Activated T-helper 1 cell treated with Interleukin-2 at 50 U/mL for 16 hours (primary cell): Measurements from ENCODE around the gene ATXN8OS.
"Not testable (repeated sequence)": the region's sequence is repeated elsewhere in the genome, so short reads cannot be mapped to it uniquely, and the experiment has no call there.

ENCODE experiments used
- DNase-seq: peaks from one replicate; pipeline ENCODE4 v3.0.0-alpha.2; 2020; ENCODE audit warnings: low read depth

ATXN8OS gene

GRCh38 chr13:70107498-70108281 is at the start of gene ATXN8OS:
Gene ATXN8OS (plus strand): TSS chr13:70107826.
- DNase-seq = no peak

- DNase-seq = no peak
Observed at GRCh38 chr13:70080012-70080411, 27.6 kb upstream of the ATXN8OS start.

GRCh38 chr13:70087247-70087646 is 20.4 kb upstream of the ATXN8OS start:
- DNase-seq = no peak

DNA sequence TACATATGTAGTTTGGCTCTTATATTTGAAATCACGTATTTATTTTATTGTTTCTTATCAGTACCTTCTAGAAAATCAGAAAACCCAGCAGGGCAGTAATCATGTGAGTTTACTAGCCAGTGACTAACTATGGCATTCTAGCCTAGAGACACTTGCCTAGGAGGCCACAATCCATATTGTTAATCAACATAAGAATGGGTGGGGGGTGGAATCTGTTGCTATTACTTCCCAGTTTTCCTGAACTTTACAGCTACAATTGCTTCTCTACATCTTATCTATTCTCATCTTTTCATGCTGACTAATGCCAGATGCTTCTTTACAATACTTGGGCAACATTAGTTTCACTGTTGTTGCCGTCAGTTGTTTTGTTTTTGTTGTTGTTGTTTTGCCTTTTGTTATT is 18.7 kb upstream of the ATXN8OS start:
- no peak for DNase-seq

DNA sequence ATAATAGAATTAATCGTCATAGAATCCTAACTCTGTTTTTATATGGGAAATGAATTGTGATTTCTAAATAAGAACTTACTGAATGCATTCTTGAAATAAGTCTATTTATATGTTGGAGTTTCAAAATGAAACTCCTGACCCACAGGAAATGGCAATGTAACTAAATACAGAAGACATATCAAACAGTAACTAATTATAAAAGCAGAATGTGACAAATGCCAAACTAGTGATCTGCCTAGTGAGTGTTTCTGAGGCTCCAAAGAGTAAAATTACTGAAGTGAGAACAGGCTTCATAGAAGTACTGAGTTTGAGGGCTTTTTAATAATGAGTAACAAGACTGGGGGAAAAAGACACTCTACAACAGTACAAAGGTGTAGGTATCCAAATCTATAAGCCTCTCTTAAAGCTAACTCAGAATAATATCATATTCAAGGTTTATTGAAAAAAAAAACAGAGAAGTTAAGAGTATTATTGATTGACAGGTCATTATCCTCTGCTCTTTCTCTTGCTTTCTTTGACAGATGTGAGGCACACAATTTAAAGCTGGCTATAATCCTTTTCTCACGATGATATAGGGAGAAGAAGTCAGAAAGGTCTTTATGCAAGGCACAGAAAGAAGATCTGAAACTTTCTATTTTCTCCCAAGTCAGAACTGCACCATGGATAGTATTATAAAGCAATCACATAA is 17.4 kb upstream of the ATXN8OS start:
- no peak for DNase-seq

GRCh38 chr13:70098669-70099068 is 9.0 kb upstream of the ATXN8OS start:
- no peak for DNase-seq

- DNase-seq = no peak
Observed at GRCh38 chr13:70104481-70104880, 3.1 kb upstream of the ATXN8OS start.

- DNase-seq = no peak
Observed at GRCh38 chr13:70107125-70107497, 515 bp upstream of the ATXN8OS start.

- no peak for DNase-seq
Observed at GRCh38 chr13:70108356-70109105, 905 bp downstream of the ATXN8OS start, which contains the start of gene KLHL1. Gene KLHL1 (minus strand): TSS chr13:70108452. CDS start chr13:70107699, 753 bp downstream.

- no peak for DNase-seq
Observed at GRCh38 chr13:70117338-70117905, 9.8 kb downstream of the ATXN8OS start.

- no peak for DNase-seq
Observed at GRCh38 chr13:70125693-70126092, 18.1 kb downstream of the ATXN8OS start.

DNA sequence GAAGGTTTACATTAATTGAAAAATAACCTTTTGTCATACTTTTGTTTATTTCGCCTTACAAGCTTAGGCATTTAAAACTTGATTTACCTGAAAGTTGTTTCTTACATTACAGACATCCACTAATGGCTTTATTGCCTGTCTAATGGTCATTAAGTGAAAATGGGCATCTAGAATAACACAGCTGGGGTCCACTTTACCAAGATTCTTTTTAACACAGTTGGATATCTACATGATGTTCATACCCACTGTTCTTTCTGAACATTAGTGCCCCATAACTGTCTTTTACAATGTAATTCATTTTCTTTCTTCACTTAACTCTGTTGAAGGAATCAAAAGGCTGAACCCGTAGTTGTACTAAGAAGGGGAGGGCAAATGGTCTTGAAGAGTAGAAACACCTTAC is 20.5 kb downstream of the ATXN8OS start:
- DNase-seq = no peak

DNA sequence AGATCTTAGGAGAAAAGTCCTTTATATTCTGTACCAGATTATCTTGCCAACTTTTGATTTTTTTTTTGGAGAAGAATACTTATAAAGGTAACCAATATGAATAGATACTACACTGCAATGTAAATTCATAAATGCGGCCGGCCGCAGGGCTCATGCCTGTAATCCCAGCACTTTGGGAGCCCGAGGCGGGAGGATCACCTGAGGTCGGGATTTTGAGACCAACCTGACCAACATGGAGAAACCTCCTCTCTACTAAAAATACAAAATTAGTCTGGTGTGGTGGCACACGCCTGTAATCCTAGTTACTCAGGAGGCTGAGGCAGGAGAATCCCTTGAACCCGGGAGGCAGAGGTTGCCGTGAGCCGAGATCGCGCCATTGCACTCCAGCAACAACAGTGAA is 35.0 kb downstream of the ATXN8OS start:
- not testable (repeated sequence) for DNase-seq

DNA sequence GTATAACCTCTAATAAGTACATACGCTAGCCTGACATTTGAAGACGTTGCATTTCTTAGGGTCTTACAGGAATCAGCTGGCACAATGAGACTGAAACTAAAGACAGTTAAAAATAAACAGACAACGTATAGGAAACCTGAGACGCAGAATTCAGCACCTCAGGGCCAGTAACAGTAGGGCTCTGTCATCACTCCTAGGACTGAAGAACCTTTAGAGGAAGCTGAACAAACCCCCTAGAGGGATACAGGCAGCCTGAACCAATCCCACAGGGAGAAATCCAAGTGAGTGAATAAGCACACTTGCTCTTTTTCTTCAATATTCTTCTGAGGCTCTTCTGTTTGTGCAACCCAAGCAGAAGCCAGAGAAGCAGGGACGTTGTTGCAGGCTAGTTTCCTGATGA is 54.5 kb downstream of the ATXN8OS start:
- DNase-seq = no peak

- DNase-seq = no peak
Observed at GRCh38 chr13:70170689-70171088, 63.1 kb downstream of the ATXN8OS start.

DNA sequence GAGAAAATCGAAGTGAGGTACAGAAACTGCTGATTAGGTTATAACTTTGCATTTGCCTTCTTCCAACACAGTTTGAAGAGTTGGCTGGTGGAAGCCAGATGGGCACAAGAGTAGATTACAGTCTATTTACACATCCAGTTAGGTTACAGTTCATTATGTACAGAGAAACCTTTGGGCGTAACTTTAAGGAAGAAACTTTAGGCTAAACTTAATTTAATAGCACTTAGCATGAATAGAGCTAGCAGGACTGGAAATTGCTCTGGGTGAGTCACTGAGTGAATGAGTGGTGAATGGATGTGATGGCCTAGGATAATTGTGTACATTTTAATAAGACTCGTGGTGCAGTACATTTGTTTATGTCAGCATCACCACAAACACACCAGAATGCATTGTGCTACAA is 63.5 kb downstream of the ATXN8OS start:
- no peak for DNase-seq

DNA sequence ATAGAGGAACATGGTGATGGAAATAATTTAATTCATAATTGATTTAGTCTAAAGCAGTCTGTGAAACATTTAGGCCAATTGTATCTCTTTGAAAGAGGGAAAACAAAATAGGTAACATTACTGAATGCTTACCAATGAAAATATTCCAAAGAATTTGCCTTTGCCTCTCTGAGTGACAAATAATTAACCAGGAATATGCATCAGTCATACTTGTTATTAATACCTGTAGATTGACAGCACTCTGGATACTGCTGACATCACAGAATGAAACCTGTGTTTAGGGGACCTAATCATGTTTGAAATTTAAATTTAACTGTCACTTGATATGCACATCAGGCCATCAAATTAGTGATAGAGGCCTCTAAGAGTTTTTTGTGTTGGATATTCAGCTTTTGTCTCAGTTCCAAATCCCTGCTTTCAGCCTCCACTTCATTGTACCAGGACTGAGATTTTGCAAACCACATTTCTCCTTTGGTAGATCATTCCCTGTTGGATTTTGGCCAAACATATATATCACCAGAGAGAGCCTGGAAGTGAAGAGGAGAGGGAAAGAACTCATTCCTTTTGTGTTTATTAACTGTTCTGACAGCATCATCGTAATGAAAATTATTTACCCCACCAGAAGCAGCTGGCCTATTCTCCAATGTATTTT is 65.4 kb downstream of the ATXN8OS start:
- DNase-seq = no peak

GRCh38 chr13:70173598-70173959 is 66.0 kb downstream of the ATXN8OS start:
- no peak for DNase-seq

- no peak for DNase-seq
Observed at GRCh38 chr13:70178346-70178745, 70.7 kb downstream of the ATXN8OS start.
